ENCODE results near the gene USP2.

The USP2 gene

DNA sequence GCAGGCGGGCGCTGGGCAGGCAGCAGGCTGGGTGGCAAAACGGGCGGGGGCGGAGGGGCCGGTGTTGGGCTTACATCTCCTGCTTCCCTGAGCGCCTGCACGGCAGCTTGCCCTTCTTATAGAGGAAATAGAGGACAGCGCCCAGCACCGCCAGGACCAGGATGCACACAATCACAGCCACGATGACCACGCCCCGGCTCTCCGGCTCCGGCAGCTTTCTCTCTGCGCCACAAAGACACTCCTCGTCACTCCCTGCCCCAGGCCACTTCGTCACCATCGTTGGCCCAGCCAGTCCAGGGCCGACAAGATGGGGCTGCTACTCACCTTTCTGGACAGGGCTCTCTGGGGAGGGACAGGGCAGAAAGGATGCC lies 70.8 kb downstream of the USP2 start:
- Histone ChIP-seq H3K27ac (peak overlapping the region in 1 of 11 experiments; percentile 12; a peak in 1 of 22 replicates), H3K27me3 (peaks cover 0 to 6% (median 0%) of the 10 kb centered on the region in 11 experiments; a peak in 4 of 22 replicates), H3K9ac (0 out of 22 replicates have a peak overlapping the region, but pooled peaks of 1 of the 11 experiments have one; percentile 14), H3K4me3 (no peak overlapping the region), H3K9me3 (replicated peaks in 1 of 11) (no peaks in the 10 kb centered on the region), H3K36me3 (peaks cover 33 to 88% (median 74%) of the 10 kb centered on the region in 11 experiments), H3K4me2 (no peak overlapping the region), H4K20me1 (peaks cover 0 to 54% (median 27%) of the 10 kb centered on the region in 11 experiments; a peak in 15 of 22 replicates), H3K4me1 (peaks cover 14 to 36% (median 32%) of the 10 kb centered on the region in 10 experiments)
- TF ChIP-seq Cebpa-rat (IDR thresholded peaks at IDR 0.05), result no peak

DNA sequence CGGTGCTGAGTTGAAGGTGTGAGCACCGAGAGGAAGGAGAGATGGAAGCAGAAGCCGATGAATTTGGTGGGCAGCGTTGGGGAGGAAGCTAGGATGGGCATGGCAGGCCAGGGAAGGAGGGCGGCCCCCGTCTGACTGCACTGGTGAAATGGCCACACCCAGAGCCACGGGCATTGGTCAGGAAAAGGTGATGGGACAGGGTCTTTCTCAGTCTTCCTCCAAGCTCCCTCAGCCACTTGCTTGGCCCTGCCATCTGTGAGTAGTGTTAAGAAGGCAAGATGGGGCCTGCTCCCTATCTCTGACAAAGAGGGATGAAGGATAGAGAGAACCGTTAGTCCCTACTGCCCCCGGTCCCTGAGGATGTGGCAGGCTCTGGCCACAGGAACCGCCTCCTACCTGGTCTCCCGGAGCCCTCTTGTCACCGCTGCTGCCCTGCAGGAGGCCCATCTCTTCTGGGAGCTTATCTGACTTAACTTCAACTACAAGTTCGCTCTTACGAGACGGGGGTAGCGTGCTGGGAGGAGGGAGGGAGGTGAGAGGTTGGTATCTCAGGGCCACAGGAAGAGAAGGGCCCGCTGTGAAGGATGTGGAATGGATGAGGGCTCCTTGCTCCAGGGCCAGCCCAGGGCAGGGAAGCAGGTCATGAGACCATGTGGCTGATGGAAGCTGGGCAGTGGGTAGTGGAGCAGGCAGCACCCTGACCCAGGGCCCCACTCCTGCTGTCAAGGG lies 71.4 kb downstream of the USP2 start:
- Histone ChIP-seq H3K36me3 (peaks cover 36 to 92% (median 79%) of the 10 kb centered on the region in 11 experiments), H3K27me3 (0 out of 22 replicates have a peak, but pooled peaks cover 0 to under 1% (median 0%) of the 10 kb centered on the region in 11 experiments), H3K4me3 (no peak overlapping the region), H3K9ac (no peak overlapping the region), H4K20me1 (peaks cover 0 to 57% (median 21%) of the 10 kb centered on the region in 11 experiments; a peak in 15 of 22 replicates), H3K9me3 (replicated peaks in 1 of 11) (no peaks in the 10 kb centered on the region), H3K4me2 (no peak overlapping the region), H3K4me1 (peaks cover 12 to 35% (median 30%) of the 10 kb centered on the region in 10 experiments), H3K27ac (peak overlapping the region in 1 of 11 experiments; percentile 12; a peak in 1 of 22 replicates)
- no peak for TF ChIP-seq Cebpa-rat (IDR thresholded peaks at IDR 0.05)

GRCh38 chr11:119309411-119309810 lies 72.1 kb downstream of the USP2 start:
- no peaks in the 10 kb centered on the region for H3K9me3 ChIP-seq (replicated peaks in 1 of 11)
- H3K27ac ChIP-seq, result 0 out of 22 replicates have a peak overlapping the region, but pooled peaks of 1 of the 11 experiments have one; percentile 12
- H3K4me1 ChIP-seq, result peaks cover 10 to 33% (median 26%) of the 10 kb centered on the region in 10 experiments; a peak in 19 of 20 replicates
- H4K20me1 ChIP-seq, result peaks cover 0 to 59% (median 14%) of the 10 kb centered on the region in 11 experiments; a peak in 15 of 22 replicates
- H3K27me3 ChIP-seq, result no peaks in the 10 kb centered on the region
- no peak overlapping the region for H3K4me3 ChIP-seq
- no peak for TF ChIP-seq Cebpa-rat (IDR thresholded peaks at IDR 0.05)
- H3K36me3 ChIP-seq, result peaks cover 43 to 94% (median 82%) of the 10 kb centered on the region in 11 experiments
- H3K9ac ChIP-seq, result no peak overlapping the region
- H3K4me2 ChIP-seq, result no peak overlapping the region

- H3K36me3 ChIP-seq, result peaks cover 58 to 95% (median 84%) of the 10 kb centered on the region in 11 experiments
- H3K9ac ChIP-seq, result peak overlapping the region in 3 of 11 experiments; percentile 12 to 36 (median 33); a peak in 2 of 22 replicates
- H4K20me1 ChIP-seq, result peaks cover 0 to 66% (median 6%) of the 10 kb centered on the region in 11 experiments; a peak in 10 of 22 replicates
- no peak for TF ChIP-seq Cebpa-rat (IDR thresholded peaks at IDR 0.05)
- no peaks in the 10 kb centered on the region for H3K27me3 ChIP-seq
- H3K4me2 ChIP-seq, result no peak overlapping the region
- no peak overlapping the region for H3K4me3 ChIP-seq
- H3K4me1 ChIP-seq, result peaks cover 10 to 33% (median 24%) of the 10 kb centered on the region in 10 experiments; a peak in 19 of 20 replicates
- H3K27ac ChIP-seq, result no peak overlapping the region
- no peaks in the 10 kb centered on the region for H3K9me3 ChIP-seq (replicated peaks in 1 of 11)
These were observed 73.5 kb downstream of the USP2 start for GRCh38 chr11:119307974-119308373.

DNA sequence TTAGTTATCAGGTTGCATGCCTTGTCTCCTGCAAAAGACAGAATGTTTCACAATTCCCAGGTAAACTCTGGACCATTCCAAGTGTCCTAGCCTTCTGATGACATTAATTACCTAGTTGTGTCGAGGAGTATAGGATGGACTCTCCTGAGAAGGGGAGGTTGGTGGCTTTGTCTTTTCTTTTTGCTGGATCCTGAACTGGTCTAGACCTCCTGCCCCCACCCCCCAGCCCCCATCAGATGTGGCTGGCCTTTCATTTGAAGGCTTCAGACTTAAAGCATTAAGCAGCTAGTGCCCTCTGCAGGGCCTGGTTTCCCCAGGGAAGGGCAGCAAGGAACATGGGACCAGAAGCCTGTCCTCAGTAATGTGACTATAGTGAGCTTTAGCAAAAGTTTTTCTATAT lies 74.3 kb downstream of the USP2 start:
- peak overlapping the region in 7 of 11 experiments; percentile 16 to 72 (median 64); a peak in 12 of 22 replicates for H3K4me2 ChIP-seq
- peak overlapping the region in 6 of 11 experiments; percentile 4 to 70 (median 44); a peak in 7 of 22 replicates for H3K9ac ChIP-seq
- H3K27me3 ChIP-seq, result no peaks in the 10 kb centered on the region
- peak overlapping the region in 7 of 11 experiments; percentile 48 to 79 (median 61); a peak in 10 of 22 replicates for H3K27ac ChIP-seq
- no peak overlapping the region for H3K4me3 ChIP-seq
- TF ChIP-seq Cebpa-rat (IDR thresholded peaks at IDR 0.05), result no peak
- H3K4me1 ChIP-seq, result peaks cover 10 to 33% (median 24%) of the 10 kb centered on the region in 10 experiments; a peak in 19 of 20 replicates
- peaks cover 0 to 72% (median 6%) of the 10 kb centered on the region in 11 experiments; a peak in 10 of 22 replicates for H4K20me1 ChIP-seq
- H3K9me3 ChIP-seq (replicated peaks in 1 of 11), result no peaks in the 10 kb centered on the region
- H3K36me3 ChIP-seq, result peaks cover 65 to 95% (median 84%) of the 10 kb centered on the region in 11 experiments

DNA sequence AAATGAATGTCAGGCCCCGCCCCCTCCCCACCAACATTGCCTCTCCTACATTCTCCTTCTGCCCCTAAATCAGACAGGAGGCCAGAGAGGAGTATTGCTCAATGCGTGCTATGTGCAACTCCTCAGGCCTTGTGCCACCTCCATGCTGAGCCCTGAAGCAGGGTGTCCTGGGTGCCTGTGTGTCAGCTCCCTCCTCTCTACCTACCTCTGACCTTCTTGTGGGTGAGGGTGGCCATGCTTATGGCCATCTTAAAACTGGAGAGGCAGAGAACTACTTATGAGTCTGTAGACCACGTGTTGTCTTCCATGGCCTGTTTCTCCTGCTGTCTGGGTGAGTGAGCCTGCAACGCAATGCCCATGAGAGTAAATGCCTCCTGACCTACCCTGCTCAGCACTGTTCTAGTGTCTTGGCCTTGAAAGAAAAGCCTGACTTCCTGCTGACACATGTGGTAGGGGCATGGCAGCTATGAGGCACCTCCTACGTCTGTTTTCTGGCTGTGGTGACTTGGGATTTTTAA lies 75.1 kb downstream of the USP2 start:
- peak overlapping the region in 9 of 11 experiments; percentile 39 to 72 (median 60); a peak in 18 of 22 replicates for H3K4me2 ChIP-seq
- peak overlapping the region in 9 of 11 experiments; percentile 3 to 79 (median 56); a peak in 17 of 22 replicates for H3K27ac ChIP-seq
- no peak overlapping the region for H3K4me3 ChIP-seq
- peaks cover 10 to 33% (median 24%) of the 10 kb centered on the region in 10 experiments; a peak in 19 of 20 replicates for H3K4me1 ChIP-seq
- H3K27me3 ChIP-seq, result no peaks in the 10 kb centered on the region
- H3K9ac ChIP-seq, result peak overlapping the region in 9 of 11 experiments; percentile 2 to 70 (median 34); a peak in 12 of 22 replicates
- peaks cover 73 to 95% (median 86%) of the 10 kb centered on the region in 11 experiments for H3K36me3 ChIP-seq
- peaks cover 0 to 77% (median 6%) of the 10 kb centered on the region in 11 experiments; a peak in 10 of 22 replicates for H4K20me1 ChIP-seq
- peak in 3 of 11 experiments; percentile 39 to 78 (median 64); a peak in 4 of 22 replicates for TF ChIP-seq Cebpa-rat (IDR thresholded peaks at IDR 0.05)
- no peaks in the 10 kb centered on the region for H3K9me3 ChIP-seq (replicated peaks in 1 of 11)

GRCh38 chr11:119305556-119306372 lies 75.7 kb downstream of the USP2 start:
- Histone ChIP-seq H3K27ac (peak overlapping the region in 9 of 11 experiments; percentile 3 to 79 (median 56); a peak in 16 of 22 replicates), H3K4me1 (peaks cover 10 to 33% (median 24%) of the 10 kb centered on the region in 10 experiments; a peak in 19 of 20 replicates), H3K4me3 (no peak overlapping the region), H4K20me1 (peaks cover 0 to 75% (median 4%) of the 10 kb centered on the region in 11 experiments; a peak in 9 of 22 replicates), H3K9ac (peak overlapping the region in 8 of 11 experiments; percentile 6 to 70 (median 40); a peak in 11 of 22 replicates), H3K36me3 (peaks cover 80 to 95% (median 86%) of the 10 kb centered on the region in 11 experiments), H3K9me3 (replicated peaks in 1 of 11) (no peaks in the 10 kb centered on the region), H3K27me3 (no peaks in the 10 kb centered on the region), H3K4me2 (peak overlapping the region in 9 of 11 experiments; percentile 39 to 72 (median 60); a peak in 18 of 22 replicates)
- no peak for TF ChIP-seq Cebpa-rat (IDR thresholded peaks at IDR 0.05)
